ENCODE data around the gene RACK1.
"Not testable (repeated sequence)": the region's sequence is repeated elsewhere in the genome, so short reads cannot be mapped to it uniquely, and the experiment has no call there.

Gene RACK1

DNA sequence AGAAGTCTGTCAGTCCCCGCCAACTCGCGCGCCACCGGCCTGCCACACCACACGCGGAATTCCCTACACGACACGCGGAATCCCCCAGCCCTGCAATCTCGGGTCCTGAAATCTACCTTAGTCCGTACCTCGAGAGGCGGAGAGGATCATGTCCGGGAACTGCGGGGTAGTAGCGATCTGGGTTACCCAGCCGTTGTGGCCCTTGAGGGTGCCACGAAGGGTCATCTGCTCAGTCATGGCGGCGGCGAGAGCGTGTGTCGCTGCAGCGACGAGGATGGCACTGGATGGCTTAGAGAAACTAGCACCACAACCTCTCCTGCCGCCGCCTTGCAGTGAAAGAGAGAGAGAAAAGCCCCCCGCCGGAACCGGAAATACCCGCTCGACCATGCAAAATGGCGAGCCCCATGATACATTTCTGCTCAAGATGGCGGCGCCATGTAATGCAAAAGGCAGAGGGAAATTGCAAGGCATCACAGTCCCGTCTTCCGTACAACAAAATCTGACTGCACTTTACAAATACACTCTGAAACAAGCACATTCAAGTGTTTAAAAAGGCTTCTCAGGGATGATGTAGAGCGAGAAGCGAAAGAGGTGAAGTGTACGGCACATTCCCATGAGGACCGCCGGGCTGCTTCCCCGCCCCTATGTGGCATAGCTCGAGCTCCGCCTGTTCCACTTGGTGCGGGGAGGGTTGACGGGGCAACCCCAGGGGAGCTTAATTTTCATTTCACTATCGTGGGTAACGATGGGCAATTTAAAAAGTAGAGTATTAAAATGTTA lies at the start of gene RACK1:
RACK1 (minus strand) TSS at position 343 of the 780 bp plus-strand sequence; CDS start at position 237, 106 bp downstream.
- DNase-seq: no peak

DNA sequence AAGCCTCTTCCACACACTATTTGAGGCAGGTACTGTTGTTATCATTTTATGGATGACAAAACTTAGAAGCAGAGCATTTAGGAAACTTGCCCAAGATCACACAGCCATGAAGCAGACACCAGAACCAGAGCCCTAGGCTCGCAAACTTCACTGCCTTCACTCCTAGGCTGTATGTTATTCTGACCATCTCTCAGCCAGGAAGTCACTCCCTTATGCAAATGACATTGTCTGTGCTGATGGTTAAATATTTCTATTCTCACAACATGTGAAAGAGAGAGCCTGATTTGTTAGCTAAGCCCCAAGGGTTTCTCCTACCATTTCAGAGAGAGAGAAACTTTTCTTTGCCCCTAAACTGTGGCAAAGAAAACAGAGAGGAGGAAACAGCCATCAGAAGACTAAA lies 43.6 kb upstream of the RACK1 start:
- not testable (repeated sequence) for DNase-seq

DNA sequence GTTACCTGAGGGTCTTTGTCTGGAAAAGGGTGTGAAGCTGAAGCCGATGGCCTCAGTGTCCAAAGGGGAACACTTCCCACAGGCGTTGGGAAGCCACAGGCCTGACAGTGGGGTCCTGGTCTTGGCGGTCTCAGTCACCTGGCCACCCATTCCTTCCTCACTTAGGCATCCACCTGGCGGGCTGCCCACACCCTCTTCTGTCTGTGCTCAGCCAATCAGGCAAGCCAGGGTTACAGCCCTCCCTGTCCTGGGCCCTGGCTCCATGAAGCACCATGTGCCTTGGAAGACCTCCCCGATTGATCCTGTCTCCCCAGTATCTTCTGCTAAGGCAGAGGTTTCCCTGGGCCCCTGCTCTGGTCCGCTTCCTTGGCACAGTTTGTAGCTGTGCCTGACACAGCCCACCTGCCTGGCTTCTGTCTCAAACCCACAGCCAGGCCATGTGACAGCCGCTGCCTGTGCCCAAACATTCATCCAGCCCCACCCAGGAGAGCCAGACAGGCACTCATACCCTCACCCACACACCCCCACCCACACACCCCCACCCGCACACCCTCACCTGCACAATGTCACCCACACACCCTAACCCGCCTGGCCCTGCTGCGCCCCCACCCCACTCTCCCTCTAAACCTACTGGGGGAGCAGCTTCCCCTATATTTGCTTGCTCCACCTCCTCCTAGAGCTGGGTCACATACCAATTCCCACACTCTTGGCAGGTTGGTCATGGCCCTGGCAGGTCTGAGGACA lies 42.4 kb upstream of the RACK1 start:
- not testable (repeated sequence) for DNase-seq

DNA sequence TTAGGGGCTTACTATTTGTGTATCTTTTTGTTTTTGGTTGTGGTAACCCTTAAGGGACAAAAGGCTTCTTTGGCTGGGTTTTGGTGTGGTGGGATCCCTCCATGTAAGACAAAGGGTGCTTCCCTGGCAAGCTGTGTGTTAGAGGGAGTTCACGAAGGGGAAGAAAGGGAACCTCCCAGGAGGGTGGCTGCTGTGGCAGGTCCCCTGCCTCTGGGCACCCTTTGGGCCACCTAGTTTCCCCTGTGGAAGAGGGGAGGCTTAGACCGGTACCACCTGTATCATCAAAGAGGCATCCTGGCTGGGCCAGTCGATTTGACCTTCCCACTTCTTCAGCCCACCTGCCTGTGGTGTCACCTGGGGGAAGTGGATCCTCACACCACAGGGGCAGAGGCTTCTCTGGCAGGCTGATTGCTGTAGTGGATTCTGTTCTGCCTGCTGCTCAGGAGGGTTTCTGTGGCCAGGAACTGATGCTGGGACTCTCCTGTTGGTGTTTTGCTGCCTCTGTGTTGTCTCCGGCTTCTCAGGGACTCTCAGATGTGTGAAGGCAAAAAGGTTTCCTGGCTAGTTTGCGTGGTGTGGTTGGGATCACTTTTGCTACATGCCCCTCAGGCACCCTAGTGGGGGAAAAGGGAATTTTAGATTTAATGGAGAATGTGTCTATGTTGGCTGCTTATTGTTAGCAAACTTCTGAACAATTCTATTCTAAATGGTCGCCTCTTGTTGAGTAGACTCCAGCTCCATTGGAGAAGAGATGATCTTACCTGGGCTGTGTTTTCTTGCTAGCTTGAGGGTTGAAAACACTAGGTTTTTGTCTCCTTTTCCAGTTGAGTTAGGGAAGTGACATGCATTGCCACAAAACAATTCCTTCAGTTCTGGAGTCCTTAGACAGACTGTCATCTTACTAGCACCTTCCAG lies 40.4 kb upstream of the RACK1 start:
- DNase-seq: not testable (repeated sequence)

GRCh38 chr5:181283347-181283746 lies 39.6 kb upstream of the RACK1 start:
- DNase-seq: no peak

DNA sequence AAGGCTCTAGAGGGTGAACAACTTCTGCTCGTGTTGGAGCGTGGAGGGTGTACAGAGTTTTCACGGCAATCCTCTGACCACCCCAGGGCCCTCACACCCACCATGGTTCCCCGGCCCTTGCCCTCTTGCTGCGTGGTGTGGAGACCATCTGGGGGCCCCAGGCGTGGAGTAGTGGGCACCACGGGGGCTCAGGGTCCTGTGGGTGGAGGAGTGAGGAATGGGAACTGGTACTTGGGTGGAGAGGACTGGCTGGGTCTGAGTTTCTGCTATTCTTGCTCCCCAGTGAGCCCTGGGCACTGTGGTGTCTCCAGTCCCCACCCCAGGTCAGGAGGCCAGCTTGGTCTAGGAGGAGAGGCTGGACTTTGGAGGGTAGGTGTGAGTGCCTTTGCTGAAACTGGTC lies 39.2 kb upstream of the RACK1 start:
- no peak for DNase-seq

- DNase-seq: not testable (repeated sequence)
Observed at GRCh38 chr5:181282415-181282814, 38.7 kb upstream of the RACK1 start.

- no peak for DNase-seq
Observed at GRCh38 chr5:181281984-181282316, 38.2 kb upstream of the RACK1 start.

GRCh38 chr5:181281077-181281983 lies 37.6 kb upstream of the RACK1 start:
- DNase-seq: no peak

- no peak for DNase-seq
Observed at GRCh38 chr5:181280251-181280762, 36.6 kb upstream of the RACK1 start.

DNA sequence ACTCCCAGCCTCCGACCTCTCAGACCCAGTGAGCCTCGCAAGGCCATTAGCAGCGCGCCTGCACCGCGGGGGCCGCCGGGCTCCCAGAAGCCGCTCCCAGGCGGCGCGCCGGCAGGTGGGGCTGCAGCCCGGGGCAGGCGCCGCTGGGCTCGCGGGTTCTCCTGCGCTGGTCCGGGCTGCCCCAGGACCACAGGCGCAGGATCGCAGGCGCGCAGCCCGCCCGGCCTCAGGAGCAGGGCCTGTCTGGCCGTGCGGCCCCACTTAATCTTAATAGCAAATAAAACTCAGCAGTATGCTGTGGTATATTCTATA lies 29.7 kb upstream of the RACK1 start:
- not testable (repeated sequence) for DNase-seq

- no peak for DNase-seq
Observed at GRCh38 chr5:181271081-181271480, 27.4 kb upstream of the RACK1 start.

- not testable (repeated sequence) for DNase-seq
Observed at GRCh38 chr5:181267907-181268306, 24.2 kb upstream of the RACK1 start.

DNA sequence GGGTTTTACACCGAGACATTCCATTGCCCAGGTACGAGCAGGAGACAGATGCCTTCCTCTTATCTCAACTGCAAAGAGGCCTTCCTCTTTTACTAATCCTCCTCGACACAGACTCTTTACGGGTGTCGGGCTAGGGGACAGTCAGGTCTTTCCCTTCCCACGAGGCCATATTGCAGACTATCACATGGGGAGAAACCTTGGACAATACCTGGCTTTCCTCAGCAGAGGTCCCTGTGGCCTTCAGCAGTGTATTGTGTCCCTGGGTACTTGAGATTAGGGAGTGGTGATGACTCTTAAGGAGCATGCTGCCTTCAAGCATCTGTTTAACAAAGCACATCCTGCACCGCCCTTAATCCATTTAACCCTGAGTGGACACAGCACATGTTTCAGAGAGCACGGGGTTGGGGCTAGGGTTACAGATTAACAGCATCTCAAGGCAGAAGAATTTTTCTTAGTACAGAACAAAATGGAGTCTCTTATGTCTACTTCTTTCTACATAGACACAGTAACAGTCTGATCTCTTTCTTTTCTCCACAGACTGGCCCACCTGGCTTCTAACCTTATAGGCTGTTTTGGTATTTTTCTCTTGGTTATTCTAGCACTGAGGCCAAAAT lies 23.7 kb upstream of the RACK1 start:
- DNase-seq: not testable (repeated sequence)

- no peak for DNase-seq
Observed at GRCh38 chr5:181265092-181265671, 21.5 kb upstream of the RACK1 start.

DNA sequence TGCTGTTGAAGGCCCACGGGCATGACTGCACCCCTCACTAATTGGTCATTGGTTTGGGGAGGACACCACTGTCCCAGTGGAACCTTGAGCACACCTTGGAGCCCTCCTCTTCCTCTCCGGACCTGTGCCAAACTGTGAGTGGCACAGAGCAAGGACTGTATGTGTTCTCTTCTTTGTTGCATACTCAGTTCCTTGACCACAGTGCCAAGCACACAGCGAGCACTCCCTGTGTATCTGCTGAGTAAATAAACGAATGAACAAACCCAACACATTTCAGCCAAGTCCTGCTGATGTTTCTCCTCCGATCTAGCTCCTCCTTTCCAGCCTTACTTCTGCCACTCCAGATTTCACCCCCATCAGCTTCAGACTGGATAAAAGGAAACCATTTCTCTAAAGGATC lies 19.9 kb upstream of the RACK1 start:
- no peak for DNase-seq

DNA sequence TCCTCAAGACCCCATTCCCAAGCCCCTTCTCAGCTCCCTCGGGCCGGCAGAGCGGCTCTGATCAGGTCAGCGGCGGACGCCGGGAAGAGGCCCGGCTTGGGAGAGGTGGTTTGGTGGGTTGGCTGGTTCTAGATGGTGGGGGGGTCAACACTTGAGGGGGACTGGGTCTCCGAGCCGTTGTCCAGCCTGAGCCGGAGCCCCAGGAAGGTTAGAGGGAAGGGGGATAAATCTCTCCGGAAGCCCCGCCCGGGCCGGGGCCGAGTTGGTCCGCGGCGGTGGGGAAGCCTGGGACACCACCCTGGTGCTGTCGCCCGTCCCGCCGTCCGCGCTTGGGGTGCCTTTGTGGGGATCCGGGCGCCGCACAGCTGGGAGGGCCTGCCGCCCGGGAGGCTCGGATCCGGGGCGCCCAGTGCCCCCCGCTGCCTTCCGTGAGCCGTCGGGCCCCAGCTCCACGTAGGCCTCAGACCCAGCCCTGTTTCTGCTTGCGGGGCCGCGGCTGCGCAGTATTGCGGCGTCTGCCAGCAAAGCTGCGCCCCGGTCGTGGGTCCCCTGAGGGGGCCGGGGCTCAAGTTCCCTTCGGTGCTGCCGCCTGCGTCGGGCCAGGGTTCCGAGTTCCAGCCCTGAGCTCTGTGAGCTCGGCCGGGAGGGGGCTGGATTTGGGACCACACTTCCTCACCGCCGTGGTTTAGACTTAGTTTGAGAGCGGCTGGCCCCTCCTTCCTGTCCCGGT lies 17.8 kb upstream of the RACK1 start:
- no peak for DNase-seq

GRCh38 chr5:181260720-181261319 lies 17.1 kb upstream of the RACK1 start, which contains the start of gene TRIM52:
TRIM52 (minus strand) TSS chr5:181261143; CDS start chr5:181260813, 330 bp downstream.
- DNase-seq: no peak
